ENCODE measurements around the gene DUSP11.

DNA sequence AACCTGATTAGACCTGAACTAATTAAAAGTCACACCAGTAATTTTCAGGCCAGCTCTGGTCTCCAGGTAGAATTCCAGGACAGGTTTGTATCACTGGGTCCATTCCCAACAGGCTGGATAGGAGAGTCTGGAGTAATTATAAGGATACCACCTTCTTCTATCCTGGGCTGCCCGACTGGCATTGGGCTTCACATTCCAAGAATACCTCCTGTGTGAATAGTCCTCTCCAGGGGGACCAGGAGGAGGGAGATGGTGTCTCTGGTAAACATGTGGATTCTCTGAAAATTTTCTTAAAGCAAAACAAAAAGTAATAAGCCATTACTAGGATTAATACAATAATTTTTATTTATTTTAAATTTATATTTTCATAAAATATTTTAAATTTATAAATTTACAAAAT is 17.3 kb downstream of the DUSP11 start:
- TF ChIP-seq, protein P1, sequence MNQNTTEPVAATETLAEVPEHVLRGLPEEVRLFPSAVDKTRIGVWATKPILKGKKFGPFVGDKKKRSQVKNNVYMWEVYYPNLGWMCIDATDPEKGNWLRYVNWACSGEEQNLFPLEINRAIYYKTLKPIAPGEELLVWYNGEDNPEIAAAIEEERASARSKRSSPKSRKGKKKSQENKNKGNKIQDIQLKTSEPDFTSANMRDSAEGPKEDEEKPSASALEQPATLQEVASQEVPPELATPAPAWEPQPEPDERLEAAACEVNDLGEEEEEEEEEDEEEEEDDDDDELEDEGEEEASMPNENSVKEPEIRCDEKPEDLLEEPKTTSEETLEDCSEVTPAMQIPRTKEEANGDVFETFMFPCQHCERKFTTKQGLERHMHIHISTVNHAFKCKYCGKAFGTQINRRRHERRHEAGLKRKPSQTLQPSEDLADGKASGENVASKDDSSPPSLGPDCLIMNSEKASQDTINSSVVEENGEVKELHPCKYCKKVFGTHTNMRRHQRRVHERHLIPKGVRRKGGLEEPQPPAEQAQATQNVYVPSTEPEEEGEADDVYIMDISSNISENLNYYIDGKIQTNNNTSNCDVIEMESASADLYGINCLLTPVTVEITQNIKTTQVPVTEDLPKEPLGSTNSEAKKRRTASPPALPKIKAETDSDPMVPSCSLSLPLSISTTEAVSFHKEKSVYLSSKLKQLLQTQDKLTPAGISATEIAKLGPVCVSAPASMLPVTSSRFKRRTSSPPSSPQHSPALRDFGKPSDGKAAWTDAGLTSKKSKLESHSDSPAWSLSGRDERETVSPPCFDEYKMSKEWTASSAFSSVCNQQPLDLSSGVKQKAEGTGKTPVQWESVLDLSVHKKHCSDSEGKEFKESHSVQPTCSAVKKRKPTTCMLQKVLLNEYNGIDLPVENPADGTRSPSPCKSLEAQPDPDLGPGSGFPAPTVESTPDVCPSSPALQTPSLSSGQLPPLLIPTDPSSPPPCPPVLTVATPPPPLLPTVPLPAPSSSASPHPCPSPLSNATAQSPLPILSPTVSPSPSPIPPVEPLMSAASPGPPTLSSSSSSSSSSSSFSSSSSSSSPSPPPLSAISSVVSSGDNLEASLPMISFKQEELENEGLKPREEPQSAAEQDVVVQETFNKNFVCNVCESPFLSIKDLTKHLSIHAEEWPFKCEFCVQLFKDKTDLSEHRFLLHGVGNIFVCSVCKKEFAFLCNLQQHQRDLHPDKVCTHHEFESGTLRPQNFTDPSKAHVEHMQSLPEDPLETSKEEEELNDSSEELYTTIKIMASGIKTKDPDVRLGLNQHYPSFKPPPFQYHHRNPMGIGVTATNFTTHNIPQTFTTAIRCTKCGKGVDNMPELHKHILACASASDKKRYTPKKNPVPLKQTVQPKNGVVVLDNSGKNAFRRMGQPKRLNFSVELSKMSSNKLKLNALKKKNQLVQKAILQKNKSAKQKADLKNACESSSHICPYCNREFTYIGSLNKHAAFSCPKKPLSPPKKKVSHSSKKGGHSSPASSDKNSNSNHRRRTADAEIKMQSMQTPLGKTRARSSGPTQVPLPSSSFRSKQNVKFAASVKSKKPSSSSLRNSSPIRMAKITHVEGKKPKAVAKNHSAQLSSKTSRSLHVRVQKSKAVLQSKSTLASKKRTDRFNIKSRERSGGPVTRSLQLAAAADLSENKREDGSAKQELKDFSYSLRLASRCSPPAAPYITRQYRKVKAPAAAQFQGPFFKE (tag by site-specific recombination; IDR thresholded peaks at IDR 0.05; ENCODE audit: borderline replicate concordance): no peak
- TF ChIP-seq ZNF311 (tag by site-specific recombination; IDR thresholded peaks at IDR 0.05; ENCODE audit: borderline replicate concordance) (no peak), BCL11A (tag by site-specific recombination; IDR thresholded peaks at IDR 0.05; ENCODE audit: low read depth) (no peak), TCF7L2 (IDR thresholded peaks at IDR 0.05; ENCODE audit: borderline replicate concordance, low read depth, low read length) (no peak), ZNF184 (tag by site-specific recombination; IDR thresholded peaks at IDR 0.05) (no peak), ZBTB1 (tag by site-specific recombination; IDR thresholded peaks at IDR 0.05) (no peak), ZNF623 (tag by site-specific recombination; IDR thresholded peaks at IDR 0.05) (no peak), ZNF585B (tag by site-specific recombination; IDR thresholded peaks at IDR 0.05) (no peak), ZNF776 (tag by site-specific recombination; IDR thresholded peaks at IDR 0.05; ENCODE audit: borderline replicate concordance) (no peak)
- TF ChIP-seq, protein P2, sequence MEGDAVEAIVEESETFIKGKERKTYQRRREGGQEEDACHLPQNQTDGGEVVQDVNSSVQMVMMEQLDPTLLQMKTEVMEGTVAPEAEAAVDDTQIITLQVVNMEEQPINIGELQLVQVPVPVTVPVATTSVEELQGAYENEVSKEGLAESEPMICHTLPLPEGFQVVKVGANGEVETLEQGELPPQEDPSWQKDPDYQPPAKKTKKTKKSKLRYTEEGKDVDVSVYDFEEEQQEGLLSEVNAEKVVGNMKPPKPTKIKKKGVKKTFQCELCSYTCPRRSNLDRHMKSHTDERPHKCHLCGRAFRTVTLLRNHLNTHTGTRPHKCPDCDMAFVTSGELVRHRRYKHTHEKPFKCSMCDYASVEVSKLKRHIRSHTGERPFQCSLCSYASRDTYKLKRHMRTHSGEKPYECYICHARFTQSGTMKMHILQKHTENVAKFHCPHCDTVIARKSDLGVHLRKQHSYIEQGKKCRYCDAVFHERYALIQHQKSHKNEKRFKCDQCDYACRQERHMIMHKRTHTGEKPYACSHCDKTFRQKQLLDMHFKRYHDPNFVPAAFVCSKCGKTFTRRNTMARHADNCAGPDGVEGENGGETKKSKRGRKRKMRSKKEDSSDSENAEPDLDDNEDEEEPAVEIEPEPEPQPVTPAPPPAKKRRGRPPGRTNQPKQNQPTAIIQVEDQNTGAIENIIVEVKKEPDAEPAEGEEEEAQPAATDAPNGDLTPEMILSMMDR (tag by site-specific recombination; IDR thresholded peaks at IDR 0.05): no peak
- TF ChIP-seq, protein P3, sequence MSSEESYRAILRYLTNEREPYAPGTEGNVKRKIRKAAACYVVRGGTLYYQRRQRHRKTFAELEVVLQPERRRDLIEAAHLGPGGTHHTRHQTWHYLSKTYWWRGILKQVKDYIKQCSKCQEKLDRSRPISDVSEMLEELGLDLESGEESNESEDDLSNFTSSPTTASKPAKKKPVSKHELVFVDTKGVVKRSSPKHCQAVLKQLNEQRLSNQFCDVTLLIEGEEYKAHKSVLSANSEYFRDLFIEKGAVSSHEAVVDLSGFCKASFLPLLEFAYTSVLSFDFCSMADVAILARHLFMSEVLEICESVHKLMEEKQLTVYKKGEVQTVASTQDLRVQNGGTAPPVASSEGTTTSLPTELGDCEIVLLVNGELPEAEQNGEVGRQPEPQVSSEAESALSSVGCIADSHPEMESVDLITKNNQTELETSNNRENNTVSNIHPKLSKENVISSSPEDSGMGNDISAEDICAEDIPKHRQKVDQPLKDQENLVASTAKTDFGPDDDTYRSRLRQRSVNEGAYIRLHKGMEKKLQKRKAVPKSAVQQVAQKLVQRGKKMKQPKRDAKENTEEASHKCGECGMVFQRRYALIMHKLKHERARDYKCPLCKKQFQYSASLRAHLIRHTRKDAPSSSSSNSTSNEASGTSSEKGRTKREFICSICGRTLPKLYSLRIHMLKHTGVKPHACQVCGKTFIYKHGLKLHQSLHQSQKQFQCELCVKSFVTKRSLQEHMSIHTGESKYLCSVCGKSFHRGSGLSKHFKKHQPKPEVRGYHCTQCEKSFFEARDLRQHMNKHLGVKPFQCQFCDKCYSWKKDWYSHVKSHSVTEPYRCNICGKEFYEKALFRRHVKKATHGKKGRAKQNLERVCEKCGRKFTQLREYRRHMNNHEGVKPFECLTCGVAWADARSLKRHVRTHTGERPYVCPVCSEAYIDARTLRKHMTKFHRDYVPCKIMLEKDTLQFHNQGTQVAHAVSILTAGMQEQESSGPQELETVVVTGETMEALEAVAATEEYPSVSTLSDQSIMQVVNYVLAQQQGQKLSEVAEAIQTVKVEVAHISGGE (tag by site-specific recombination; conservative IDR thresholded peaks at IDR 0.05; ENCODE audit: low read depth): no peak
- TF ChIP-seq, protein P4, sequence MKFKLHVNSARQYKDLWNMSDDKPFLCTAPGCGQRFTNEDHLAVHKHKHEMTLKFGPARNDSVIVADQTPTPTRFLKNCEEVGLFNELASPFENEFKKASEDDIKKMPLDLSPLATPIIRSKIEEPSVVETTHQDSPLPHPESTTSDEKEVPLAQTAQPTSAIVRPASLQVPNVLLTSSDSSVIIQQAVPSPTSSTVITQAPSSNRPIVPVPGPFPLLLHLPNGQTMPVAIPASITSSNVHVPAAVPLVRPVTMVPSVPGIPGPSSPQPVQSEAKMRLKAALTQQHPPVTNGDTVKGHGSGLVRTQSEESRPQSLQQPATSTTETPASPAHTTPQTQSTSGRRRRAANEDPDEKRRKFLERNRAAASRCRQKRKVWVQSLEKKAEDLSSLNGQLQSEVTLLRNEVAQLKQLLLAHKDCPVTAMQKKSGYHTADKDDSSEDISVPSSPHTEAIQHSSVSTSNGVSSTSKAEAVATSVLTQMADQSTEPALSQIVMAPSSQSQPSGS (tag by site-specific recombination; IDR thresholded peaks at IDR 0.05; ENCODE audit: low read depth): no peak

Measured in HEK293 (cell line).